LHCN-M2 (cell line): ENCODE results near the gene ANKH. TPM values are rescaled to one million over a fixed set of nuclear protein-coding genes. Genes with fewer than 3 reads are reported as not detected.

Experiments used
- DNase-seq: peaks from one replicate; pipeline ENCODE4 v3.0.0-alpha.2; 2012; ENCODE audit warnings: low read depth
- total RNA-seq: library from RNA; depleted of rRNA; stranded (reverse); fragments of >200 nt; gene quantifications from 2 replicates; pipeline ENCODE4 v1.2.3, GENCODE V29; 2014

The ANKH gene
- total RNA-seq, 1 experiment from 2014 or later: 27.3 TPM

DNA sequence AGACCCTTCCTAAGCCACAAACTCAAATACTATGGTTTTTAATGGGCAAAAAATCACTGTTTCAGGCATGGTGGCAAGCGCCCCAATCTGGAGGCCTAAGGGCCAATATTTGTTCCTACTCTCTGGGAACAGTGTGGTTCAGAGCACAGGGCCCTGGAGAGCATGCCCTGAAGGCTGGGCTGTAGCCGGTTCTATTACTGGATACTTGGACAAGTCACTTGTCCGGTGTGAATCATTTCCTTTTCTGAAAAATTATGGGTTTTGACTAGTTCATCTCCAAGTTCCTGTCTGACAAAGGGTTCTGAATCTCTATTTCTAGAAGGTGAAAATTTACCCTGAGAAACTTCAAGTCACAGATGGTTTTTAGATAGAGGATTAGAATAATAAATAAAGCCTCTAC is 132.0 kb downstream of the ANKH start:
- peak; percentile 72 for DNase-seq

DNA sequence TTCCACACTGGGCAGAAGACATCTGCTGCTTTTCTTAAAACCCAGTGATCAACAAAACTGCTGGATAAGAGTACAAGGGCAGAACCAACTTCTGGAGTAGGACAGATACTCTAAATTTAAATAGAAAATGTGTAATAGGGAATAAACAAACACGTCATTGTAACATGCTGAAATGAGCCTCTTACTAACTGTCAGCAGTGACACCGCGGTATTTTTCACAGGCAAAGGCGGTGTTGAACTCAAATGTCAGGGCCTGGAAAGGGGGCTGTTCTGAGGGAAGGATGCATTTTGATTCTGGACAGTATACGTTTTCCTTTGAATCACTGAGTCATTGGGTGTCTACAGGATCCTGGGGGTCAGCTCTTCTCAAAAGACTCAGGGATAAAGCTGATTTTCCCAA is 133.5 kb downstream of the ANKH start:
- no peak for DNase-seq

DNA sequence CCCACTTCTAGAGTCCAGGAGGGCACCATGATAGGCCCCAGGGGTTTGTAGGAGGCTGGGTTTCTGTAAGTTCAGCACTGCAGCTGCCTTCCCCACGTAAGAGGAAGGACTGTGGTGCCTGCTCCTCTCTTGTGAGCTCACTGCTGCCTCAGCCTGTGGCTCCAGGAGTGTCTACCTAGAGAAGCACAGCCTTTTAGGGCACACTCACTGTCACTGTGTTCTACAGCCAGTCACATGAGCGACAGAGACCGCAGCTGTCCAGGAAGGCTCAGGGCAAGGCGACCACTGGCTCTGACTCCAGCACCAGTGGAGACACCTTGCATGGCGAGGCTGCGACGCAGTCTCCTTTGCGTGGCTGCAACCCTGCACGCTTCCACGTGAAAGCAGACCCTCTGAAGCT is 134.3 kb downstream of the ANKH start:
- no peak for DNase-seq

DNA sequence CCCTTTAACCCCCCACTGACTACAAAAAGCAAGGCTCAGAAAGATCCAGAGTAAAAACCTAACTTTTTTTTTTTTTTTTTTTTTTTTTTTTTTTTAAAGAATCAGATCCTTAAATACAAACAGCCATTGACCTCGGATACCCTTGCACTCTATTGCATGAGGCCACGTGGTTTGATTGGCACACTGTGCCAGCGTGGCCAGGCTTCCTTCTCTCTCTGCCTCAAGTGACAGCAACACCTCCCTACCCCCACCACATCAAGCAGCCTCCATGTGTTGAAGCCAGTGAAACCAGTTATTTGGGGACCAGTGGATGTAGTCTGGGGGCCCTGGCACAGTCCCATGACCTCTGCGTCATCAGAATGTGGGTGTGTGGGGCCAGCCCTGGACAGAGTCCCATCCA is 135.6 kb downstream of the ANKH start:
- no peak for DNase-seq

DNA sequence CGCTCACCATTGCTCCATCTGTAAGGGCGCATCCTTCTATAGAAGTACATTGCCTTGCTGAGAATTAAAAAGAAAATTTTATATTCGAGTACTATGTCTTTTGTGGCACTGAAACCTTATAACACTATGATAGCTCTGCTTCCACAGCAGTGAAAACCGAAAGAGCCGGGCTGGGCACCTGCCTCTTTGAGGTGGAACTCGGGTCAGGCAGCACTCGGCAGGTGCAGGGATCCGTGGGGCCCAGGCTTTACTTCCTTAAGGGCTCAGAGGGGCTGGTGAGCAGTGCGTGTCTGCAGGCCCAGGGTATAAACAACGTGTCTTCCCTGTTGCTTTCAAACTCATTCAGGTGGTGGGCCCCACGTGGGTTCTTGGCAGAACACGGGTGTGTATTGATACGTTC is 137.2 kb downstream of the ANKH start:
- no peak for DNase-seq

DNA sequence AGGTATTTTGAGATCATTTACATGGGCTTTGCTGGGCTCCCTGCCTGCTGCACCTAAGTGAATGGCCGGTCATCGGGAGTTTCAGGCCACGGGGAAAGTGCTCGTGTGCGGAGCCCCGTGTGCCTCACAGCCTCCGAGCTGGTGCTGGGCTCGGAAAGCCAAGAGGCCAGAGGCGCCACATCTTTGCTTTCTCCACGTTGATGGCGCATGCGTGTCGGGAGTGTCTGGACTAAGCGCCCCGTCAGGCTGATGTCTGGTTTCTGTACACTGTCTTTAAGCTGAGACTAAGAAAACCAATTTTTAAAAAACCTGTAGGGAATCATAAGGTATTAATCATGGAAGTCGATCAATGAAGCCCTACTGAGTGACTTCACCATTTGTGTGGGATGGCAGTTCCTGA is 137.9 kb downstream of the ANKH start:
- no peak for DNase-seq

DNA sequence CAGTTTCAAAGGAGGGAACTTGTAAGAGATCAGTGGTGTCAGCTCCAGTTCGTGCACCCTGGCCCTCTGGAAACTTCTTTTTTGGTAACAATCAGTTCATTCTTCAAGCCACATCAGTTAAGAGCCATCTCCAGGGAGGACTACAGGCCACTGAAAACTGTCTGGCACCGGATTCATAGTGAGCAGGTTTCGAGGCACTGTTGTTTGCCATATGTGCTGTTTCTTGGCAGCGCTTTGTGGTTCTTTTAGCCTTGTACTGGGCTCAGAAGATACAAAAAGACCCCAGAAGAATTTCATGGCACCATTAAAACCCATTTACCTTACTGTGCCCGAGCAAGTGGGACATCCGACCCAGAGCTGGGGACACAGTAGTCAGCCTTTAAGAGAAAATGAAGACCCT is 138.6 kb downstream of the ANKH start:
- DNase-seq: no peak

DNA sequence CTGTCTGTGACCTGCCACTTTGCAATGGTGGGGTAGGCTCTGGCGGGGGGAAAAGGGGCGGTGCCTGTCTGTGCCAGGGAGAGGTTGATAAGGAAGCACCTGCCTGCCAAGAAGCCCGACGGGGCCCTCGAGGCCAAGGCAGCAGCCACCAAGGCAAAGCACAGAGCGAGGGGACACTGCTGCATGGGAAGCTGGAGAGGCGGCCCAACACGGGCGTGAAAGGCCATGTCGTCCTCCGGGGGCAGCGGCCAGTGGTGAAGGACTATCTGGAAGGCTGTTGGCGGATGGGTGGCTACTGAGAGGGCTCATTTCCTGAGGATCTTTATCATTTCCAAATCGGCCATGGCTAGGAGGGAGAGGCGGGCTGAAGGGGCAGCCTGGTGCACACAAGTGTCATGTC is 140.7 kb downstream of the ANKH start:
- DNase-seq: no peak

DNA sequence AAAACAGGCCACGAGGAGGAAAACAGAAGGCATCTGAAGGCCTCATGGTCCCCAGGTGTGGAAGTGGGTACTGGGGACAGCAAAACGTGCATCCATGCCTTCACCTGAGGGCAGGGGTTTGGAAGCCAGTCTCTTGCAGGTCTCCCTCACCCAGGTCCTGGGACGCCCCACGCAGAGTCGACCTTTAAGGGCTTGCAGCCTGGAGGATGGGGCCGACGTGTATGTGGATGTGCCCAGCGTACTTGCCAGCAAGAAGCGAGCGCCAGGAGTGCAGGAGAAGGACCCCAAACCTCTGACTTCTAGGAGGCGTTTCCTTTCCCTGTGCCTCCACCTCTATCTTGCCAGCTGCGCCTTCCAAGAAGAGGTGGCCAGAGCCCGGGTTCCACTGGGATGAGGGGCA is 141.1 kb downstream of the ANKH start:
- no peak for DNase-seq

DNA sequence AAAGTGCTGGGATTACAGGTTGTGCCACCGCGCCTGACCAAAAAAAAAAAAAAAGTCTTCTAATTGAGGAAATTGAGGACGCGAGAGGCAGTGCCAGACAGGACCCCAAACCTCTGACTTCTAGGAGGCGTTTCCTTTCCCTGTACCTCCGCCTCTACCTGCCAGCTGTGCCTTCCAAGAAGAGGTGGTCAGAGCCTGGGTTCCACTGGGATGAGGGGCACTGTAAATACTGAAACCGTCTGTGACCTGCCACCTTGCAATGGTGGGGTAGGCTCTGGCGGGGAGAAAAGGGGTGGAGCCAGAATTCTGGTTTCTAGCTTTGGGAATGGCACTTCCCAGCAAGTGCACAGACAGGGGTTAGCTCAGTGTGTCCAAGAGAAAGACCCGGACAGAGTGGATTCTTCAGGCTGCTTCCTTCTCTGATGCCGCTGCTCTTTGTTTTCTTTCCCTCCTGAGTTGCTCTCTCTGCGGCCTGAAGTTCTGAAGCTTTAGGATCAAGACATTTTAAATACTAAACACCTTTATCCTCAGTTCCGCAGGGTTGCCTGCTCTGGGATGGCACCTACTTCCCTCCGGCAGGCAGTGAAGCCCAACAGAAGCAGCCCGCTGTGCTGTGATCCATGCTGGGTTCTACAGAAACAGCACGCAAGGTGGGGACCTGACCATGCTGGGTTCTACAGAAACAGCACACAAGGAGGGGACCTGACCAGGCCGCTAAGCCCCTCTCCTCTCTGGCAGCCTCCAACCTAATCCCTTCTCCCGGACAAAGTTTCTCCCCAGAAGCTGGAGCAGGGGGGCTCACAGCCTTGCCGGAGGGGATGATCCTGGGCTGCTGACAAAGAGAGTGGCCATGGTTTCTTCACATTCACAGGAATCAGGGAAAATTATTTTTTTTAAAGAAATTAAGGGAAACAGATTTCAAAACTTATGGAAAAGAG is 141.9 kb downstream of the ANKH start:
- DNase-seq: no peak

DNA sequence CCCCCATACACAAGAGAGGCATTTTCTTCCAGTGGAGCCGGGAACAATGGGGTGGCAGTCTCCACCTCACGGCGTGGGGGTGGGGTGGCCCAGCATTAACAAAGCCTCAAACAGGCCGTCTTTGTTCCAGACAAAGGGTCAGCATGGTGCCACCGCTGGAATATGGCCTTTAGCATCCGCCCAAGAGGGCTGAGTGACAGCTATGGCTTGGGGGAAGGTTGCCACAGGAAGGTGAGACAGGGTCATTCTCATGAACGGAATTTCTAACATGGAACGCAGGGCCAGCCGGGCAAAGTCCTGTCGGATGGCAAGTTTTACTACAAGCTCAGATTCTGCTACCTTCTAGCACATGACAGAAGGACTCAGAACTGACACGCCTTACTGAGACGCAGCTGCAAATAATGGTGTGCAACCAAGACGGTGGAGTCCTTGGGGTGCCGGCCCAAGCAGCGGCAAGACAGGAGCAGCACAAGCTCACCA is 143.1 kb downstream of the ANKH start:
- no peak for DNase-seq

DNA sequence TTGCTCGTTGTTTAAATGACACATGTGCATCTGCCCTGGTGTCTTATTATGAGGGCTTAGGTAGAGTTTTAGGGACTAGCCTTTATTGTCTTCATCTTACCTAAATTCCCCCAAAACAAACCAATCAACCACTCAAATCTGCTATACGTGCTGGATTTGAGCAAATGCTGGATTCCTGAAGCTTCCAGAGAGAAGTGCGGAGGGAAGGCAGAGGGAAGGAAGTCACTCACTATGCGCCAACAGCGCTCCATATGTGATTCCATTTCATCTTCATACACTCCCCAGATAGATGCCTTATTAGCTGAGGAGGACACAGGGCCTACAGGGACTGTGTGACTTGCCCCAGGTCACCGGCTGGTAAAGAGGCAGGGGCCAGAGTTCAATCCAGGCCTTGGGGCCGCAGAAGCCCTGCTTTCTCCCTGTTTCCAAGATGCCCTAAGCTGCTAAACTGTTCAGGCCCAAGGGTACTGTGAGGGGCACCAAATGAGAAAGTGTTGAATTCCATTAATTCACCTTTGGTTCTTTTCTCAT is 143.6 kb downstream of the ANKH start:
- DNase-seq: no peak

DNA sequence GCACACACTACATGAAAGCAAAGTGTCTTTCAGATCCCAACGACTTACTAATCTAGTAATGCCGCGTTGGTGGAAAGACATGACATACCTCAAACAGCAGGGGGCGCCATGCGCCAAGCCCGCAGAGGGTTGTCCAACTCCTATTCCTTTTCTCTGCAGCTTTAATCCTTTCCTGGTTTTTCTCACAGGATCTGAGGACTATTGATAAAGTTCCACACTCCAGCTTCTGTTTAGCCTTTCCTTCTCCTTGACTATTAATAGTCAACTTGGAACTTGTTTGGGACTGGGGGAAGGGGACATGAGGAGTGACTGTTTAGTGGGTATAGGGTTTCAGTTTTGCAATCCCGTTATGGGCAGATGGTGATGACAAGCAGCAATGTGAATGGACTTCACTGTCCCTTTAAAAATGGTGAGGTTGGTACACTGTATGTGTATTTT is 144.1 kb downstream of the ANKH start:
- DNase-seq: peak; percentile 75

DNA sequence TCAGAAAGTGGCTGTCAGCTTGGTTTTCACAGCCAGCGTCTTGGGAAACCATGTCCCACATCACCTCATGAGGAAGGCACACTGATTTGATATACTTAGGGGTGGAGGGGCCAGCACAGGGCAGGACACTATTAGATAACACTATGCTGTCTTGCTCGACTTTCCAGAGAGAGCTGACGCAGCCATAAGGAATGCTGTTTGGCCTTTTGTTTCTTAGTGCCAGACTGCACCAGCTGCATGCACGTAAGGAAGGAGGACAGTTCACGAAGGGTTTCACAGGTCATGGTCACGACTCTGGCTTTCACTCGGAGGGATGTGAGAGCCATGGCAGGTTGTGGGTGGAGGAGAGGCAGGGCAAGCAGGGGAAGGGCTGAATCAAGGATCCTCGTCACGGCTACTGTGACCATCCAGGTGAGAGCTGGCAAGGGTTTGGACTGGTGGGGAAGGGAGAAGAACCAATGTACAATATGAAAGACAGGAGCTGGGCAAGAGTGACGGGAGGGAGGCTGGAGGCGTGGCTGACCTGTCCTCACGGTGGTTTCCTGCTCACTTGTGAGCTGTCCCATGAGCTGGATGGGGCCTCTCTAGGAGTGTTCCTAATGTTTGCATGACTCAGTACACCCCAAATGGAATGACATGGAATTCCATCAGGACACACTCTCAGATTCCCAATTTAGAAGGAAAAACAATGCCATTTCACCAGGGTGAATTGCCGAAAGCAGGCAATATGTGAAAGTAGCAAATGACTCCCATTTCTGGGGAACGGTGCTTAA is 145.3 kb downstream of the ANKH start:
- DNase-seq: peak; percentile 80

DNA sequence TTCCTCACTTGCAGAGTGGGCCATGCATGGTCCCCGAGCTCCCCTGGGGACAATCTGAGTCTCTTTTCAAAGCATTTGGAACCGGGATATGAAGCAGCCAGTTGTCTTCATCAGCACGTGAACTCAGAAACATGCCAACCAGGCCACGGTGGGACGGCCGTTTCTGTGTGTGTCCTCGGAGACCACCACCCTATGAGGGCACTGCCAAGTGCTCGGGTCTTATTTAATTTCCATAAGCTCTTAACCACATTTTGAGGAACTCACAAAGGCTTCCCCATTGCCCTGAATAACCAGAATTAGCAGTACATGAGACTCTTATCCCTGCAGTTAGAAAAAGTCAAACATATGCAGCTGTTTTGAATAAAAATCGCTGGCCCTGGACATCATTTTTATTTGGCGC is 146.9 kb downstream of the ANKH start:
- no peak for DNase-seq

DNA sequence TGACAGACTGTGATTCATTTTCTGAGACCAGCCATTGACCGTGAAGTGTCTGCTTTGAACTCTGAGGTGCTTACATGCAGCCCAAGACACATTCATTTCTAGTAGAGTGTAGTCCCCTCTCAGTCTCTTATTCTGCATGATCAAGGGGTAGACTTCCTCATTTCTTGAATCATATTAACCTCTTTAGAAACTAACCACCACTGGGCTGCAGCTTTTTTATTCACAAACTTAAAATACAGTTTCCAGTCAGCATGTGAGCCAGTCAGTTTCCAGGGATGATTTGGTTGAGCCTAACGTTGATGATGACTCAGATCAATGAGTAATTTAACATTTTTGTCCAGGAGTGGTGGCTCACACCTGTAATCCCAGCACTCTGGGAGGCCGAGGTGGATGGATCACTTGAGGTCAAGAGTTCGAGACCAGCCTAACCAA is 147.9 kb downstream of the ANKH start:
- peak; percentile 9 for DNase-seq

DNA sequence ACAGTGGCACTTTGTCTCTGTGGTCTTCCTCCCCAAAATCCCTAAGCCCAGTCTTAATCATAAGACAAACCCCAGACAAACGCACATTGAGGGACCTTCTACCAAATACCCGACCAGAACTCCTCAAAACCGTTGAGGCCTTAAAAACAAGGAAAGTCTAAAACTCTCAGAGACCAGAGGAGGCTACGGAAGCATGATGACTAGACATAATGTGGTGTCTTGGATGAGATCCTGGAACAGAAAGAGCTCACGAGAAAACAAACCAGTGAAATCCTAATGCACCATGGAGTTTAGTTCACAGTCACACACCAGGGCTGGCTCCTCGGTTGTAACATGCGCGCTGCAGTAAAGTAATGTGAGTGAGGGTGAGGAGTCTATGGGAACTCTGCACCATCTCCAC is 148.7 kb downstream of the ANKH start:
- no peak for DNase-seq

DNA sequence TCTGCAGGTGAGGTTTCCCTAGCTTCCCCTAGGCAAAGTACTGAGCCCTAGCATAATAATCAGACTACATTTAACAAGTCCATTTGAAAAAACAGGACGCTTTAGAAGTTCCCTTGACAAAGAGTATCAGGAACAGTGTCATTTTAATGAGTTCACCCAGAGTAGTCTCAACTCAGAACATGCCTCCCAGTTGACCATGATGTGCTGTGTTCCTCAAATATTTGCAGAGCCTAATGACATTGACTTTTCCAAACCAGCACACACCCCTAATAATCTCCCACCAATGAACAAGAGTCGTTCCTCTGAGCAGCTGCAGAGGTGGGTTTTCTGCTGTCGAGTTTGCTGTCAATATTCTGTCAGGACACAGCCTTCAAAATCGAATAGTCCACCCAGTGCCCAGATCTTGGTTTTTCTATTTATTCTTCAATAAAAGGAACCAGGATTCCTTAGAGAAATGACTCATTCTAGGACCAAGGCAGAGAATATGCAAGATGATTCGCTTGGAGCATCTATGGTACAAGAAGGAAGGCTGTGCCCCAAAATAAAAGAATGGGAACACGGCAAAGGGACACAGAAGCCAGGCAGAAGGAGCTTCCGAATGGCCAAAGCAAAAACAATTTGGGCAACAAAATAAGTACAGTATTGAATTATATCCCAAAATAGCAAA is 149.5 kb downstream of the ANKH start:
- DNase-seq: peak; percentile 39

DNA sequence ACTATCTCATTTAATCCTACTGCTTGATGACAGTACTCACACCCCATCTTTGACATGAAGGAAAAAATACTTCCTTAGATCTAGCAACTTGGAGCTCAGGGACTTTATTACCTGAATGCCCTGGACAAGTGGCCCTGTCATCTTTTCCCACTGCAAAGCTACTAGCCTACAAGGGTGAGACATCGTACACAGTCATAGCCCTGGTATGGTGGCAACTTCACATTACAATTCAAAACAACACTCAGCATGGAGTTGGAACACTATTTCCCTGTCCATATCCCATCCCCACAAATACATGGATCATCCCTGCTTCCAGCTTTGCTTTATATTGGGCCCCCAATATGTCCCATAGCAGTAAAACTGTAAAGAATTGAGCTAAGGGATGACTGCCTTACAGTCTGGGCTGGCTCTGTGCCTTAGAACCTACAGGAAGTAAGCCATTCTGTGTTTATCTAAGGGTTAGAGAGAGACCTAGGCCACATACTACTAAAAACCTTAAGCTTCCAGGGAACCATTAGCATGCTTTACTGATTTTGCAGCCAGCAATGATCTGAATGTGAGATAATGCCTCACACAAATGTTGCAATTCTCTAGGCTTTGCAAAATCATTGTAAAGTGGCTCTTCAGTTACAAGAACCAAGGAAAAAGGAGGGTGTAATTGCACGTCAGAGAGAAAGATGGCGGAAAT is 151.2 kb downstream of the ANKH start:
- peak; percentile 20 for DNase-seq

DNA sequence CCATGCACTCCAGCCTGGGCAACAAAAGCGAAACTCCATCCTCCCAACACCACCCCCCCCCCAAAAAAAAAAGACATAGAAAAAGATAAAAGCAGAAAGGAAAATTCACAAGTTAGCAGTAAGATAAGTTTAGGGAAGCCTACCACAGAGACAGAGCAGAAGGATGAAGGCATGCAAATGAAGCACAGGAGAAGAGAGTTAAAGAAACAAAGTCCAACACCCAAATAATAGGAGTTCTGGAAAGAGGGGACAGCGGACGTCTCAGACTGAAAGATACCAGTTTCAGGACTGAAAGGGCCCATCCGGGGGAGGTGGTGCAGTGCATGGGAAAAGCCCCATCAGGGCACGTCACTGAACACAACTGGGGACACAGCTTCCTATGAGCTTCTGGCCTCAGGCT is 152.8 kb downstream of the ANKH start:
- no peak for DNase-seq
